Endothelial cell of umbilical vein (primary cell): ENCODE results near the gene BABAM2. TPM values are rescaled to one million over a fixed set of nuclear protein-coding genes. Genes with fewer than 3 reads are reported as not detected.

Experiments
- BruUV-seq: library from RNA; stranded (reverse); fragments of 400-500 nt; replicated peaks from 2 replicates; lab custom pipeline; 2021; lab: Mats Ljungman, UMichigan
- CTCF ChIA-PET: fragments of 300-600, 350-600 bp; sonication (Branson Sonifier 250); formaldehyde crosslinking; loops from one replicate; lab custom pipeline; 2021; ENCODE audit warnings: antibody characterized with exemption, inconsistent platforms; lab: Charles Lee
- POLR2A ChIA-PET: fragments of 300-600, 350-600 bp; sonication (Branson Sonifier 250); formaldehyde crosslinking; loops from one replicate; lab custom pipeline; 2021; ENCODE audit warnings: antibody characterized with exemption, inconsistent platforms; lab: Charles Lee
- DNase-seq: peaks from one replicate; pipeline ENCODE4 v3.0.0-alpha.2; 2011; ENCODE audit warnings: low read depth, low spot score
- FAIRE-seq: peaks from 2 replicates; lab custom pipeline; 2011; peaks lifted over from hg19 to GRCh38; lab: Jason Lieb, UNC
- H2AFZ ChIP-seq: 2 replicates; pipeline ENCODE4 v1.6.0; 2012; ENCODE audit warnings: low read depth, low read length, control low read depth, inconsistent platforms
- H3K27ac ChIP-seq: 2 replicates; pipeline ENCODE4 v1.5.1; 2011; ENCODE audit warnings: low read depth, mild to moderate bottlenecking, control low read depth, low read length, moderate library complexity; ENCODE audit not compliant: insufficient read depth
- H3K27me3 ChIP-seq, 2 experiments: 2 replicates each; pipeline versions ENCODE4 v1.6.0 to v1.6.1; 2011; ENCODE audit warnings: low read length in 2 of 2, mixed read lengths in 1 of 2; ENCODE audit not compliant: control insufficient read depth in 2 of 2, insufficient read depth in 2 of 2
- H3K36me3 ChIP-seq, 2 experiments: 2 replicates in 1 of 2; 3 replicates in 1 of 2; pipeline ENCODE4 v1.5.1; 2011; ENCODE audit warnings: low read length in 2 of 2, mild to moderate bottlenecking in 1 of 2, moderate library complexity in 1 of 2; ENCODE audit not compliant: control insufficient read depth in 2 of 2, insufficient read depth in 2 of 2; ENCODE audit errors: extremely low read depth in 1 of 2
- H3K4me1 ChIP-seq: 3 replicates; pipeline ENCODE4 v1.5.1; 2011; ENCODE audit warnings: mild to moderate bottlenecking, low read length; ENCODE audit not compliant: control insufficient read depth, insufficient read depth; ENCODE audit errors: extremely low read depth
- H3K4me2 ChIP-seq: 2 replicates; pipeline ENCODE4 v1.6.1; 2011; ENCODE audit warnings: low read length, control low read depth, mixed read lengths; ENCODE audit not compliant: insufficient read depth
- H3K4me3 ChIP-seq, 3 experiments: fragments of 200-600 bp in 1 of 3; sonication (generic), shearing (Covaris generic) in 1 of 3; replicated peaks in 1 of 3; 2 replicates each; pipeline ENCODE4 v1.5.1; 2011 to 2016; ENCODE audit warnings: control low read depth in 3 of 3, low read length in 3 of 3, mild to moderate bottlenecking in 2 of 3, inconsistent platforms in 1 of 3, low read depth in 1 of 3, moderate library complexity in 1 of 3; ENCODE audit not compliant: insufficient read depth in 1 of 3
- H3K79me2 ChIP-seq: 2 replicates; pipeline ENCODE4 v1.6.0; 2012; ENCODE audit warnings: low read length, inconsistent platforms; ENCODE audit not compliant: control insufficient read depth, insufficient read depth
- H3K9ac ChIP-seq: replicated peaks from 2 replicates; pipeline ENCODE3; 2011; ENCODE audit warnings: low read length, control low read depth; ENCODE audit not compliant: insufficient read depth; ENCODE audit errors: extremely low read depth
- H3K9me1 ChIP-seq: replicated peaks from 3 replicates; pipeline ENCODE4 v1.6.0; 2011; ENCODE audit warnings: mild to moderate bottlenecking, low read length; ENCODE audit not compliant: control insufficient read depth, insufficient read depth; ENCODE audit errors: extremely low read depth
- H3K9me3 ChIP-seq: replicated peaks from 2 replicates; pipeline ENCODE4 v1.5.1; 2012; ENCODE audit warnings: low read length, inconsistent platforms; ENCODE audit not compliant: control insufficient read depth, insufficient read depth
- H4K20me1 ChIP-seq: replicated peaks from 2 replicates; pipeline ENCODE3; 2011; ENCODE audit warnings: mild to moderate bottlenecking, low read length; ENCODE audit not compliant: control insufficient read depth, insufficient read depth; ENCODE audit errors: extremely low read depth
- CTCF ChIP-seq, 2 donors: IDR thresholded peaks; 1 replicate in 1 of 2; 2 replicates in 1 of 2; pipeline ENCODE4 v1.5.1; 2011; ENCODE audit warnings: low read length in 2 of 2, mild to moderate bottlenecking in 2 of 2, moderate library complexity in 2 of 2, control low read depth in 1 of 2, inconsistent platforms in 1 of 2, low read depth in 1 of 2; ENCODE audit not compliant: insufficient read depth in 1 of 2; ENCODE audit errors: extremely low read depth in 1 of 2
- EZH2 ChIP-seq: IDR thresholded peaks from 2 replicates; pipeline ENCODE4 v1.6.1; 2012; ENCODE audit warnings: borderline replicate concordance, low read depth, mild to moderate bottlenecking, moderate library complexity, low read length, inconsistent platforms; ENCODE audit not compliant: severe bottlenecking
- FOS ChIP-seq: IDR thresholded peaks from 2 replicates; pipeline ENCODE4 v1.6.1; 2011; ENCODE audit warnings: mild to moderate bottlenecking, low read length, moderate library complexity, borderline replicate concordance; ENCODE audit not compliant: insufficient read depth
- GATA2 ChIP-seq: IDR thresholded peaks from 2 replicates; pipeline ENCODE4 v1.7.0; 2011; ENCODE audit warnings: low read depth, mild to moderate bottlenecking, moderate library complexity, mixed read lengths, low read length; ENCODE audit not compliant: insufficient read length, insufficient read depth
- JUN ChIP-seq: IDR thresholded peaks from 2 replicates; pipeline ENCODE4 v1.6.1; 2011; ENCODE audit warnings: borderline replicate concordance, low read depth; ENCODE audit not compliant: insufficient read length, insufficient read depth
- MYC ChIP-seq: IDR thresholded peaks from one replicate; pipeline ENCODE4 v1.6.1; 2011; ENCODE audit warnings: mild to moderate bottlenecking, low read depth, low read length
- POLR2A ChIP-seq: IDR thresholded peaks from 2 replicates; pipeline ENCODE4 v1.6.1; 2012; ENCODE audit warnings: low read depth, mild to moderate bottlenecking, control low read depth, low read length
- POLR2AphosphoS5 ChIP-seq: IDR thresholded peaks from 2 replicates; pipeline ENCODE4 v1.6.1; 2012; ENCODE audit warnings: low read depth, mild to moderate bottlenecking, control low read depth, low read length, moderate library complexity; ENCODE audit not compliant: insufficient read depth
- dilution Hi-C: fragments of 300-500 bp; cut with MboI; formaldehyde crosslinking; loops from one replicate; pipeline ENCODE4 v1.15.0; 2019; ENCODE audit warnings: low sequenced_read_pairs; ENCODE audit not compliant: extremely low pct_ligation_motif_present
- intact Hi-C: fragments of 100-400 bp; cut with micrococcal nuclease; formaldehyde crosslinking; loops from one replicate; pipeline ENCODE4 v1.10.0; 2022
- polyA plus RNA-seq, 4 experiments: library from polyadenylated mRNA; depleted of rRNA in 3 of 4; stranded (reverse) in 3 of 4; unstranded in 1 of 4; fragments of >200 nt; gene quantifications; 2 replicates each; pipeline versions ENCODE4 v1.2.1 to v1.2.3, GENCODE V29; 2011 to 2012; ENCODE audit warnings: missing spikeins in 1 of 4
- total RNA-seq: library from RNA; stranded (reverse); gene quantifications from 2 replicates; pipeline ENCODE4 v1.2.3, GENCODE V29; 2021
- TF ChIP-seq, protein P1 (sequence below): IDR thresholded peaks from 2 replicates; pipeline ENCODE4 v1.6.1; 2011; ENCODE audit not compliant: insufficient read depth, insufficient read length

The BABAM2 gene
- total and polyA plus RNA-seq, 2 donors (not counting 3 experiments of a cell fraction or from before 2014, with no cell fraction given): 19.9 to 27.6 TPM

GRCh38 chr2:28263690-28264089 lies 373.2 kb downstream of the BABAM2 start:
- no peak for DNase-seq
- intact Hi-C loops: no loop called here
- ChIA-PET CTCF (no interaction called here), POLR2A (interaction anchor here (1.2 kb wide), 1 partner anchor 209 kb away, joined by 4 read pairs; no protein-coding TSS in a partner anchor)
- Histone ChIP-seq H3K4me1 (peaks cover 3% of the 10 kb centered on the region), H3K27me3 (no peaks in the 10 kb centered on the region), H2AFZ (no peak overlapping the region), H3K4me2 (no peak overlapping the region), H3K4me3 (no peak overlapping the region), H3K36me3 (no peaks in the 10 kb centered on the region), H4K20me1 (no peaks in the 10 kb centered on the region), H3K9me1 (no peaks in the 10 kb centered on the region), H3K79me2 (no peaks in the 10 kb centered on the region), H3K9ac (no peak overlapping the region), H3K9me3 (no peaks in the 10 kb centered on the region), H3K27ac (no peak overlapping the region)
- BruUV-seq: no TSS peak
- no peak for FAIRE-seq
- TF ChIP-seq, protein P1, sequence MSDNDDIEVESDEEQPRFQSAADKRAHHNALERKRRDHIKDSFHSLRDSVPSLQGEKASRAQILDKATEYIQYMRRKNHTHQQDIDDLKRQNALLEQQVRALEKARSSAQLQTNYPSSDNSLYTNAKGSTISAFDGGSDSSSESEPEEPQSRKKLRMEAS: no peak
- no peak for TF ChIP-seq CTCF (IDR thresholded peaks at IDR 0.05; ENCODE audit: extremely low read depth in 1 of 2, insufficient read depth in 1 of 2, low read depth in 1 of 2, low read length in 2 of 2)
- no peak for TF ChIP-seq POLR2AphosphoS5
- TF ChIP-seq MYC: no peak
- TF ChIP-seq POLR2A: no peak
- TF ChIP-seq EZH2: no peak
- TF ChIP-seq JUN: no peak
- no peak for TF ChIP-seq FOS
- TF ChIP-seq GATA2: no peak
- dilution Hi-C loops: no loop called here
